ENCODE measurements around the gene KIF16B. TPM values are rescaled to one million over a fixed set of nuclear protein-coding genes. Genes with fewer than 3 reads are reported as not detected.

The KIF16B gene
- total RNA-seq, 1 experiment from 2014 or later, result 16.6 TPM

- TF ChIP-seq SIN3A (IDR thresholded peaks at IDR 0.05; ENCODE audit: borderline replicate concordance, insufficient read depth, low read depth, low read length) (no peak), CTCF (IDR thresholded peaks at IDR 0.05) (no peak), POLR2AphosphoS5 (IDR thresholded peaks at IDR 0.05; ENCODE audit: low read depth, low read length) (no peak), REST (IDR thresholded peaks at IDR 0.05; ENCODE audit: insufficient read depth in 1 of 2, low read depth in 2 of 2, low read length in 1 of 2) (no peak), TCF7L2 (IDR thresholded peaks at IDR 0.05; ENCODE audit: low read depth, low read length) (no peak)
- Histone ChIP-seq H3K36me3 (ENCODE audit: control insufficient read depth, insufficient read depth, low read length) (no peaks in the 10 kb centered on the region), H3K27ac (ENCODE audit: low read length) (no peak overlapping the region), H3K4me1 (ENCODE audit: control insufficient read depth, insufficient read depth, low read length) (no peaks in the 10 kb centered on the region), H3K4me3 (ENCODE audit: low read depth in 2 of 2, low read length in 2 of 2) (no peak overlapping the region), H3K27me3 (ENCODE audit: control insufficient read depth, insufficient read depth, low read length) (no peaks in the 10 kb centered on the region), H3K9me3 (ENCODE audit: control insufficient read depth, insufficient read depth, low read depth, low read length) (no peaks in the 10 kb centered on the region)
- no peak for DNase-seq (ENCODE audit: low read depth, low spot score)
- ChIA-PET CTCF (no interaction called here), POLR2A (no interaction called here)
- no peak for ATAC-seq
- in situ Hi-C loops (cut with HindIII; ENCODE audit: low pct_unique_long_range_greater_than_20kb, low sequenced_read_pairs), result no loop called here
- intact Hi-C loops (cut with micrococcal nuclease; ENCODE audit: unreplicated experiment), result no loop called here
- BruUV-seq (replicated peaks), result no TSS peak
Observed at GRCh38 chr20:16257021-16257420, 316.2 kb downstream of the KIF16B start.

- TF ChIP-seq POLR2AphosphoS5 (IDR thresholded peaks at IDR 0.05; ENCODE audit: low read depth, low read length) (no peak), SIN3A (IDR thresholded peaks at IDR 0.05; ENCODE audit: borderline replicate concordance, insufficient read depth, low read depth, low read length) (no peak), CTCF (IDR thresholded peaks at IDR 0.05) (no peak), TCF7L2 (IDR thresholded peaks at IDR 0.05; ENCODE audit: low read depth, low read length) (no peak), REST (IDR thresholded peaks at IDR 0.05; ENCODE audit: insufficient read depth in 1 of 2, low read depth in 2 of 2, low read length in 1 of 2) (no peak)
- ChIA-PET CTCF (no interaction called here), POLR2A (no interaction called here)
- in situ Hi-C loops (cut with HindIII; ENCODE audit: low pct_unique_long_range_greater_than_20kb, low sequenced_read_pairs) (no loop called here), intact Hi-C loops (cut with micrococcal nuclease; ENCODE audit: unreplicated experiment) (no loop called here)
- no peak overlapping the region for H3K4me3 ChIP-seq (ENCODE audit: low read depth in 2 of 2, low read length in 2 of 2)
- no peaks in the 10 kb centered on the region; the same call in 1 of the 2 replicates for H3K27me3 ChIP-seq (ENCODE audit: control insufficient read depth, insufficient read depth, low read length)
- no peak for ATAC-seq
- H3K36me3 ChIP-seq (ENCODE audit: control insufficient read depth, insufficient read depth, low read length), result no peaks in the 10 kb centered on the region
- H3K9me3 ChIP-seq (ENCODE audit: control insufficient read depth, insufficient read depth, low read depth, low read length), result no peaks in the 10 kb centered on the region
- no peak for DNase-seq (ENCODE audit: low read depth, low spot score)
- no TSS peak for BruUV-seq (replicated peaks)
- H3K4me1 ChIP-seq (ENCODE audit: control insufficient read depth, insufficient read depth, low read length), result no peaks in the 10 kb centered on the region
- H3K27ac ChIP-seq (ENCODE audit: low read length), result no peak overlapping the region
Observed at GRCh38 chr20:16246870-16247269, 326.4 kb downstream of the KIF16B start.
